ENCODE measurements around the gene PTPRQ.
"Not testable (repeated sequence)": the region's sequence is repeated elsewhere in the genome, so short reads cannot be mapped to it uniquely, and the experiment has no call there.

Gene PTPRQ

DNA sequence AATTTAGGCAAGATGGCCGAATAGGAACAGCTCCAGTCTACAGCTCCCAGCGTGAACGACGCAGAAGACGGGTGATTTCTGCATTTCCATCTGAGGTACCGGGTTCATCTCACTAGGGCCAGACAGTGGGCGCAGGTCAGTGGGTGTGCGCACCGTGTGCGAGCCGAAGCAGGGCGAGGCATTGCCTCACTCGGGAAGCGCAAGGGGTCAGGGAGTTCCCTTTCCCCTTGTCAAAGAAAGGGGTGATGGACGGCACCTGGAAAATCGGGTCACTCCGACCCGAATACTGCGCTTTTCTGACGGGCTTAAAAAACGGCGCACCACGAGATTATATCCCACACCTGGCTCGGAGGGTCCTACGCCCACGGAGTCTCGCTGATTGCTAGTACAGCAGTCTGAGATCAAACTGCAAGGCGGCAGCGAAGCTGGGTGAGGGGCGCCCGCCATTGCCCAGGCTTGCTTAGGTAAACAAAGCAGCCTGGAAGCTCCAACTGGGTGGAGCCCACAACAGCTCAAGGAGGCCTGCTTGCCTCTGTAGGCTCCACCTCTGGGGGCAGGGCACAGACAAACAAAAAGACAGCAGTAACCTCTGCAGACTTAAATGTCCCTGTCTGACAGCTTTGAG is 33.6 kb downstream of the PTPRQ start:
- FAIRE-seq = not testable (repeated sequence)

GRCh38 chr12:80484746-80485145 is 40.7 kb downstream of the PTPRQ start:
- no peak for FAIRE-seq

- no peak for FAIRE-seq
These were observed 41.4 kb downstream of the PTPRQ start for GRCh38 chr12:80485222-80485987.

DNA sequence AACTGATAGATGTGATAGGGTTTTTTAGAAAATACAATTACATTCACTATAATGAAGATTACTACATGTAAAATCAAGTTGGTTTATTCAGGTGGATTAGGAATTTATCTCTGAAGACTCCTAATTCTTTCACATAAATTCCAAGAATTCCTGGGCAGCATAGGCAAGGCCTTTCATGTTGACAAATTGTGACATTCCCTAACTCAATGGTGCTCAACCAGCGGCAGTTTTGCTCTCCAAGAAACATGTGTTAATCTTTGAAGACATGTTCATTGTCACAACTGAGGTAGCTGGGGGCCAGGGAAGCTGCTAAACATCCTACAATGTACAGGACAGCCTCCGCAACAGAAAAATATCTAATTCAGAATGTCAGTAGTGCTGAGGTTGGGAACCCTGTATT is 46.3 kb downstream of the PTPRQ start:
- no peak for FAIRE-seq

GRCh38 chr12:80491166-80491565 is 47.1 kb downstream of the PTPRQ start:
- no peak for FAIRE-seq

DNA sequence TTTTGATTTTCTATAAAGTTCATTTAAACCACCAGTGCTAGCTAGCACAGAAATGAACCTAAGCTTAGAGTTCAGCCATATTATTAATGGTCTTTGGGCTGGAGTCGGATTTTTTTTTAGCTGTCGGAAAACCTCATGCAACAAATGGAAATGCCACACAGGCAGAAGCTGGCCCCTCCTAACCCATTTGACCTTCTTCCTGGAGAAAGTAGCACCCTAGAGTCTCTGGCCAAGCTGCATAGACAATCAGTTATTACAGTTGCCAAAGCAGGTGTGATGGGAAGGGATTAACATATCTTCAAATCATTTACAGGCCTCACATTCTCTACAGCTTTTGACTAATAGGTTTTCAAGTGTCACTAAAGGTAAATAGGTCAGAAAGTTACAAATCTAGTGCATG is 49.4 kb downstream of the PTPRQ start:
- no peak for FAIRE-seq

- no peak for FAIRE-seq
These were observed 50.8 kb downstream of the PTPRQ start for GRCh38 chr12:80494836-80495235.

DNA sequence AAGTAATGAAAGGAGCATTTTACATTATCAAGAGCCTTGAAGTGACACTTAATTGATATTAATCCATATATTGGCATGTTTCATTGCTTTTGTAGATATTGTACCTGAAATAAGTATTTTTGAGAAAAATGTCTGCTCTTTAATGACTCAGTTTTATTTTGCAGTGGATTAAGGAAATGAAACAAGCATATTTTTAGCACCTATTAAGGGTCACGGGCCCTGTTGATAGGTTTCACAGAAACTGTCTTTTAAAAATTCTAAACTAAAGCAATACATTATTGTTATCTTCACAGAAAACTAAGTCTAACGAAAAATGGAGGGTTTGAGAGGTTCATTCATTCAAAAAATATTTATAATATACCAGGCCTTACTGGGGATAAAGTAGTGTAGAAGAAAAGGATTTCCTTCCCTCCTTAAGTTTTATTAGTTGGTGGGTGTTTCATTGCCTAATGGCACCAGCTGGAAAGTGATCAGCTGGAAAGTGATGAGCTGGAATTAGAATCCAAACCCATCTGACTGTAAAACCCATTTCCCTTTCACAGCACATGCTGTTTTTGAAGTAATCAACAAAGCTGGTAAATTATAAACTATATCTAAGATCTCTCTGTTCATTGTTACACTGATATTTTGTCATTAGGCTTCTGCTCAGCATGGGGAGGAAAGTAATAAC is 54.2 kb downstream of the PTPRQ start:
- FAIRE-seq = no peak

DNA sequence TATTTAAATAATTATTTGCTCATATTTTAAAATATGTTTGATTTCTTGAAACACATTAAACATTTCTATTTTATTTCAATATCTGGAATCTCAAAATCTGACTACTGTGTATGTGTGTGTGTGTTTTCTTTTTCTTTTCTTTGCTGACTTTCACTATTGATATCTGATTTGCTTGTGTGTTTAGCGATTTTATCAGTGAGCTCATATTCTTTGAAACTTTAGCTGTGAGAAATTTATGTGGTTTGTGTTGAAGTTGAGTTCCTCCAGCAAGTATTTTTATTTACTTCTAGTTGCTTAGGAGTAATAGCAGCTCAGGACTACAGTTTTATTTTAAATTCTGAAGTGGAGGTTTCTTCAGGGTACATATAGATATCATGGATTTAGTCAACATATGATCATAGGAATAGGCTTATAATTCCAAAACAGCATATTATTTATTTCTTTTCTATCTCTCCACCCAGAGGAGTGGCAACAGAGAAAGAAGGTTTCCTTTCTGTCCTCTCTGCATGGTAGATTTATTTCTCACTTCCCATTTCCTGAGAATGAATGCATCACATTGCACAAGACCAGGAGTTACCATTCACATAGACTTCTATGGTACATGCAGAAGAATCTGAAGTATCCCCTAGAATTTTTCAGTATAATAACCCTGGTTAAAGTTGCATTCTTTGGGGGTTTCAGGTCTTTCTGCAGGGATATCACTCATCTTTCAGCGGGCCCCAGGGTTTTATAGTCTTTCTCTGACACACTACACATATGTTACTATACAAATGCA is 60.5 kb downstream of the PTPRQ start:
- no peak for FAIRE-seq

GRCh38 chr12:80509781-80510556 is 65.9 kb downstream of the PTPRQ start:
- no peak for FAIRE-seq

- FAIRE-seq = no peak
These were observed 68.7 kb downstream of the PTPRQ start for GRCh38 chr12:80512781-80513180.

GRCh38 chr12:80513211-80513610 is 69.2 kb downstream of the PTPRQ start:
- FAIRE-seq = no peak

DNA sequence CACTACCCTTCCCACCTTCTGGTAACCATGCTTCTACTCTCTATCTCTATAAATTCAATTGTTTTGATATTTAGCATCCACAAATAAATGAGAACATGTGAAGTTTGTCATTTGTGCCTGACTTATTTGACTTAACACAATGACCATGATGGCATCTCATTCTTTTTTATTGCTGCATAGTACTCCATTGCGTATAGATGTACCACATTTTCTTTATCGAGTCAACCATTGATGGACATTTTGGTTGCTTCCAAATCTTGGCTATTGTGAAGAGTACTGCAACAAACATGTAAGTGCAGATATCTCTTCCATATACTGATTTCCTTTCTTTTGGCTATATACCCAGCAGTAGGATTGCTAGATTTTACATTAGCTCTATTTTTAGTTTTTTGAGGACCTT is 73.6 kb downstream of the PTPRQ start:
- FAIRE-seq = no peak

DNA sequence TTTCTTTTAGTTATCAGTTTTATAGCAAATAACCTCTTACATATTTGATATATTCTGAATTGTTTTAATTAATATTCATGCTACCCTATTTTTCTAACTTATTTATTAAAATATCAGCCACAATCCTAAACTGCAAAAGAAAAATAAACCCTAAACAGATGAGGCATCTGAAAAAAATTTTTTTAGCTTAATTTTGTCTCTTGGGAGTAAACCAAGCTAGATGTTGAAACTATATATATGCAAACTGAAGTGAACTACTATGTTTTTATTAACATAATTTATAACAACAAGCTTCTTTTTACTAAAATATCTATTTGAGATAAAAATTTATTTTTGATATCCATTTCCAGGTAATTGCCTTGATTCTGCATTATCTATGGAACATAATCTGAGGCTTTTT is 87.6 kb downstream of the PTPRQ start:
- no peak for FAIRE-seq

DNA sequence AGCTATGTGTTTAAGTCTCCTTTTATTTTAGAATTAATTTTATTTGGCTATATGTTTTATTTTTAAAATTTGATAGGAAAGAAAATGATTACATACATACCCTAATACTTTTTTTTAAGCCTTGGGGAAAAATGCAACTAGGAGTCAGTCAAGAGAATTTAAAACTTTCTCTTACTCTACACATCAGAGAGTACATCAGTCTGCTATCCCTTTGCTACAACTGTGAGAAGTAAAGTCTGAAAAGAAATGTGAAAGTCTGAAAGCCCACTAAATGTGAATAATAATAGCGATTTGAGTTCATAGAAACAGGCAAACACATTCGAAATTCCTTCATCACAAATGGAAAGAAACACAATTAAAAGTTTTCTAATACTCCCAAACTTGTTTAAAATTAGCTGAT is 95.0 kb downstream of the PTPRQ start:
- FAIRE-seq = no peak

DNA sequence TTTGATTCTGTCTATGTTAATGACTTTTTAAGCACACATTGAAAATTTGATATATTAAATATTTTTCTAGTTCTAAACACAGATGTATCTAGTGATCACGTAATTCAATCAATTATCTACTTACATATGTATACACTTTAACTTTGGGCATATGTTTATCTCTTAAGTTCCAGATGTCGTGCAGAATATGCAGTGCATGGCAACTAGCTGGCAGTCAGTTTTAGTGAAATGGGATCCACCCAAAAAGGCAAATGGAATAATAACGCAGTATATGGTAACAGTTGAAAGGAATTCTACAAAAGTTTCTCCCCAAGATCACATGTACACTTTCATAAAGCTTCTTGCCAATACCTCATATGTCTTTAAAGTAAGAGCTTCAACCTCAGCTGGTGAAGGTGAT is 105.3 kb downstream of the PTPRQ start:
- FAIRE-seq = no peak

DNA sequence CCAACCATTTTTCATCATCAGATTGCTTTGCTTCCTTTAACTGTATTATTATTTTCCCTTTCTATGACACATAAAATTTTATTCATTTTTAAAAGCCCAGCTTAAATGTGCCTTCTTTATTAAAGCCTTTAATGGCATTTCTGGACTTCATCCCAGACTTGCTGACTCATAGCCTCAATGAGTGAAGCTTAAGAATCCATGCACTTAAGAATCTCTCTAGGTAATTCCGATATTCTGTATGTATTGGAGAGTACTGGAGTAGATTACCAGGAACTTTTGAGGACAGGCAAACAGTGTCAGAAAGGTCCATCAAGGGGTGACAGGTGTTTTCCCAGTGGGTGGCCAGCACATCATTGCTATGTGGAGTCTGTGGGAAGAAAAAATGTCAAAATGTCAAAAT is 107.9 kb downstream of the PTPRQ start:
- no peak for FAIRE-seq

DNA sequence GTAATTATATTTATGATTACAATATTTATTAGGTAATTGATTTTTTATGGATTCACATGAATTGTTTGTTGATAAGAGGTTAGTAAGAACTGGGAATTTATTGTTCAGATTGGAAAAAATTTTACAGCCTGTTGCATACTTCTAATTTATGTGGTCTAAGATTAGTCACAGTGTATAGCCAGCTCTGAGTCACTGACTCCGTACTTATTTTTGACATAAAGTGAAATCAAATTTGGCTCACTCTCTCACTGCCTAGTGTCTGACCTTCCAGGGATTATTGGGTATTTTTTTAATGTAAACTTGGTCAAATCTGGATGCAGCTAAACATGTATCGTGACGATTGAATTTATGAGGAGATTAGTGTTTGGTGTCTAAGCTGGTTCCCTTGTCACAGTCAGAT is 109.3 kb downstream of the PTPRQ start:
- no peak for FAIRE-seq

DNA sequence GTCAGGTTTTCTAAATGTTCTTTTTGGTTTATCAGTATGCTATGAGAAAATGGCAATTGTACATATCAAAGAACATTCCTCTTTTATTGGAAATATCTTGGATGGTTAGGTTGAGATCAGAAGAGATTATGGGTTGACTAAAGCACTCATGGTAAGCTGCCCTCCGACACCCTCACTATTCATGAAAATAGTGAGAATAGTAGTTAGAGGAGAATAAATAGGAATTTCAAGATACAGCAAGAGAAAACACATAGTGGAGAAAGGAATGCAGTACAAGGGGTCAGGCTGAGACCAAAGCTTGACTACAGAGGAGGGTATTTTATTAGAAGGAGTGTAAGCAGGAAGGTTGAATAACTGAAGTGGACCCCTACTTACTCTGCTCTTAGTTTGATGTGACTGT is 112.5 kb downstream of the PTPRQ start:
- no peak for FAIRE-seq

- no peak for FAIRE-seq
These were observed 115.7 kb downstream of the PTPRQ start for GRCh38 chr12:80559766-80560165.

- no peak for FAIRE-seq
These were observed 121.2 kb downstream of the PTPRQ start for GRCh38 chr12:80565271-80565670.

- no peak for FAIRE-seq
These were observed 123.4 kb downstream of the PTPRQ start for GRCh38 chr12:80567401-80567800.
